Measurements from ENCODE around the gene SLC15A5.

Gene SLC15A5, protein sequence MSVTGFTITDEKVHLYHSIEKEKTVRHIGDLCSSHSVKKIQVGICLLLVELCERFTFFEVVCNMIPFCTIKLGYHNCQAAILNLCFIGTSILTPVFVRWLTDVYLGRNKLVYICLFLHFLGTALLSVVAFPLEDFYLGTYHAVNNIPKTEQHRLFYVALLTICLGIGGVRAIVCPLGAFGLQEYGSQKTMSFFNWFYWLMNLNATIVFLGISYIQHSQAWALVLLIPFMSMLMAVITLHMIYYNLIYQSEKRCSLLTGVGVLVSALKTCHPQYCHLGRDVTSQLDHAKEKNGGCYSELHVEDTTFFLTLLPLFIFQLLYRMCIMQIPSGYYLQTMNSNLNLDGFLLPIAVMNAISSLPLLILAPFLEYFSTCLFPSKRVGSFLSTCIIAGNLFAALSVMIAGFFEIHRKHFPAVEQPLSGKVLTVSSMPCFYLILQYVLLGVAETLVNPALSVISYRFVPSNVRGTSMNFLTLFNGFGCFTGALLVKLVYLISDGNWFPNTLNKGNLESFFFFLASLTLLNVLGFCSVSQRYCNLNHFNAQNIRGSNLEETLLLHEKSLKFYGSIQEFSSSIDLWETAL

DNA sequence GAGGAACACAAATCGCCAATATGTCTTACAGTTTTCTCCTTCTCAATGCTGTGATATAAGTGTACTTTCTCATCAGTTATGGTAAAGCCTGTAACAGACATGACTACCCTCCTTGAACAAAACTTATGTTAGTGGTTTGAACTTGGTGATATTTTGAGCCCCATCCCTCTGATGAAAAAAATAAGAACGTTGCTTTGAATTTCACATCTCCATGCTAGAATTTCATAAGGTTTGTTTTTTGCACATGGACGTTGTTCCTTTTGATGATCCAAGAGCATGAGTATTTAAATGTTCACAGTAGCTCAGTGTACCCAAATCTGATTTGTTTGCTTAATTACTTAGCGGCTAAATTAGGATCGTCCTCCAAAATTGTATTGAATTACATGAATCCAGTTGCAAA, at the start of gene SLC15A5:
Gene SLC15A5 (minus strand): TSS at position 101 of the 400 bp plus-strand sequence. CDS start 0 bp downstream, at position 101.
- no peak for DNase-seq (ENCODE audit: low read depth in 3 of 3, low spot score in 1 of 3)

DNA sequence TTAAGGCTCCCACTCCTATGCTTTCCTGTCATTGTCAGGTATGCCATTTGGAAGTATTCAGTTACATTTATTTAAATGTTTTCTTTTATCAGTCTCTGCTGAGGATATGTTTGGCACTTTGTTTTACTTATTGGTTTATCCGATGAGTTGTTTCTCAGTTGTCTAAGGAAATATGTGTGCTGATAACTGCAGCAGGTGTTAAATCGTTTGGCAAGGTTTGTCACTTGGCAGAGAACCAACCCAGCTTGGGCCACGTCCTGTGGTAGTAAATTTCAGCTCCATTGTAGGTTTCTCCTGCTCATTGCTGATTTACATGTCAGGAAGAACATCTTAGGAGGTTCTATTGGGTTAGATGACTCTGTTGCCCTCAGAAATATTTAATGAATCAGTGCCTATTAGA, 47.9 kb upstream of the SLC15A5 start:
- DNase-seq (ENCODE audit: low read depth in 3 of 3, low spot score in 1 of 3), result no peak

DNA sequence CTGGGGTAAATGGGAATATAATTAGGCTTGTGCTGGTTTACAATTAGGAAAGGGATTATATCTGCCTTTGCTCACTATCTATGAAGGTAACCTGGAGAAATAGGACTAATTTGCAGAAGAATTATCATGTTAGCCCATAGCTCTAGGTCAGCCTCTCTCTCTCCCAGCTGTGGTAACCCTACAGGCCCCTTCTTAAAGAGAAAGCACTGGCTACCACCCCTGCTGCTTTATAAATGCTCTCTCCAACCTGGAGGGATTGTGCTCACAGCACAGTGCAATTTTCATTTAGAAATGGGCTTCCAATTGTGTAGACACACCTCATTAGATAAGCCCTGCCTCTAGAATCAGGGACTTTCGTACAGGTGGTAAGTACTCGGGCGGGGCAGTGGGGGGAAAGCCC, 47.3 kb upstream of the SLC15A5 start:
- no peak for DNase-seq (ENCODE audit: low read depth in 3 of 3, low spot score in 1 of 3)

DNA sequence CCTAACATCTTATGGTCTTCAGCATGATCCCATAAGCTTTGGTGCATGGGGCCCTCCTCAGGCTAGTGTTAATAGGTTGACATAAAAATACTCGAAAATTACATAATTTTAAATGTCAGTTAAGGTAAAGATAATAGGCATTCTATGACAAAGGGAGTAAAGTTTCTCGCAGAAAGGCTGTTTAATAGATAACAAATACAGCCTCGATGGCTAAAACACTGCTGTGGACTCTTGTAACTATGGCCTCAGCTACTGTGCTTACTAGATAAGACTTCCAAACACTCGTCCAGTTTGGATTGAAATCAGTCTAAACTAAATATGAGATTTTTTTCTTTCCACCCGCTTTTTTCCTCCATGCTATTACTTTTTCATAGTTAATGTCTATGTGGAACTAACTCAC, 46.8 kb upstream of the SLC15A5 start:
- no peak for DNase-seq (ENCODE audit: low read depth in 3 of 3, low spot score in 1 of 3)

- no peak for DNase-seq (ENCODE audit: low read depth in 3 of 3, low spot score in 1 of 3)
Observed at GRCh38 chr12:16323638-16324037, 46.2 kb upstream of the SLC15A5 start.

- no peak for DNase-seq (ENCODE audit: low read depth in 3 of 3, low spot score in 1 of 3)
Observed at GRCh38 chr12:16323010-16323409, 45.5 kb upstream of the SLC15A5 start.

- DNase-seq (ENCODE audit: low read depth in 3 of 3, low spot score in 1 of 3), result no peak
Observed at GRCh38 chr12:16310934-16311333, 33.4 kb upstream of the SLC15A5 start.

DNA sequence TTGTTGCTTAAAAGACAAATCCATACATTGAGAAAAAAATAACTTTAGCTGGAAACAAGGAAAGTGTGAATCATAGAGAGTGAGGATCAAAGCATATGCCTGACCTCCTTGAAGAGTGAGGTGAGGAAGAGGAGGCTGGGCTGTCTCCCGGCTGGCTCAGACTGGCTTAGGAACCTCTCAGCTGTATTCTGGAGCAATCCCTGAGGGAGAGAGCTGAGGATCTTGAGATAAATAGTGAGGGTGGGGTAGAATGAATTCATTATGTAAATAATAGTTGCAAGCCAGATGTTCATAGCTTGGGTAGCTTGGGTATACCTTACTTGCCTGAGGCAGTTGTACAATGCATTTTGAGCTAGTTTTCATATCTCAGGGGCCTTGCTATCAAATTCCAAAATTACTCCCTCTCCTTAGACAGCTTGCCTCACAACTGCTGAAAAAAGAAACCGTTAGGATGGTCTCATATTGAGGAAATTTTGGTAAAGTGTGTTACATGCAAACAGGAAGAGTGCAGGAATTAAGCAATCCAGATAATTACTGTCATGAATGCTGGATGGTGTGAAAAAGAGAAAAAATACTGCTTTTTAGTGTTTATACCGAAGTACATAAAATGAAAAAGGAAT, 30.5 kb upstream of the SLC15A5 start:
- DNase-seq (ENCODE audit: low read depth in 3 of 3, low spot score in 1 of 3), result no peak

GRCh38 chr12:16303939-16304338, 26.5 kb upstream of the SLC15A5 start:
- DNase-seq (ENCODE audit: low read depth in 3 of 3, low spot score in 1 of 3), result no peak

GRCh38 chr12:16300736-16301135, 23.3 kb upstream of the SLC15A5 start:
- no peak for DNase-seq (ENCODE audit: low read depth in 3 of 3, low spot score in 1 of 3)

GRCh38 chr12:16300122-16300521, 22.6 kb upstream of the SLC15A5 start:
- no peak for DNase-seq (ENCODE audit: low read depth in 3 of 3, low spot score in 1 of 3)

GRCh38 chr12:16299403-16299802, 21.9 kb upstream of the SLC15A5 start:
- DNase-seq (ENCODE audit: low read depth in 3 of 3, low spot score in 1 of 3), result no peak

DNA sequence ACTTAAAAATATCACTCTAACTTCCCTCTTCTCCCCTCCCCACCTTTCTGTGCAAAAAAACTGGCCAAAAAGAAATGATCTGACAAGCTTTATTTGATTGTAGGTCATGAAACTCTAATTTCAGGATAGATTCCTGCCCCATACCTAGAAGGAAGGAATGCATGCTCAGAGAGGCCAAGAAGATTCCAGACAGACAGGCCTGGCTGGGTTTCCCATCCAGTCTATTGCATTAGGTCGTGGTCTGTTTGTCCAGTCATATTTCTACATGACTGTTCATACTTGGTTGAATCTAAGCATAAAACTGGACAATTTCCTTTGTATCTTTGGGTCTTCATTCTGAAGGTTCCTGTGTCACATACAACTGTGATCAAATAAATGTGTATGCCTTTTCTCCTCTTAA, 20.0 kb upstream of the SLC15A5 start:
- no peak for DNase-seq (ENCODE audit: low read depth in 3 of 3, low spot score in 1 of 3)

DNA sequence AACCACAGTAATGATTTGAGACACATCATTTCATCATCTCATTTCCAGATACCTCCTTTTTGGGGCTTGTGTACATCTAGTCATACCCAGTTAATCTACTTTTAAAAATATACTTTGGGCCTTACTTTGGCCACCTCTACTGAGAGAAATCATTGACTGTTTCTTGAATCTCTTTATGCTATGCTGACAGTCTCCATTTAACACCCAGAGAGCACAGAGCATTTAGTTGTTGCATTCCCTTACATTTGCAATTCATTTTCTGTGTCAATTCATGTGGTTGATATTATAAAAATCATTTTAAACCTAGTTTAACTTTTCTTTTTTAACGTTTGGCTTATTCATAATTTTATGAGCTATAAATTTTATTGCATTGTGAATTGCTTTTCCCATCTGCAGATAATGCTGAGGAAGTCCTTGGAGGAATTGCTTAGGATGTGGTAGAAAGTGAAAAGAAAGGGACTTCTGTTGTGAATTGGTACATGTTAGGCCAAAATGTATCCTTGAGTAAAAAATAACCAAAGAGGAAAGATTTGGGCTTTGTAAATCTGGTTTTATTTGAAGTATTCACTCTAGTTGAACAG, 17.0 kb upstream of the SLC15A5 start:
- no peak for DNase-seq (ENCODE audit: low read depth in 3 of 3, low spot score in 1 of 3)

GRCh38 chr12:16291032-16291431, 13.5 kb upstream of the SLC15A5 start:
- no peak for DNase-seq (ENCODE audit: low read depth in 3 of 3, low spot score in 1 of 3)

DNA sequence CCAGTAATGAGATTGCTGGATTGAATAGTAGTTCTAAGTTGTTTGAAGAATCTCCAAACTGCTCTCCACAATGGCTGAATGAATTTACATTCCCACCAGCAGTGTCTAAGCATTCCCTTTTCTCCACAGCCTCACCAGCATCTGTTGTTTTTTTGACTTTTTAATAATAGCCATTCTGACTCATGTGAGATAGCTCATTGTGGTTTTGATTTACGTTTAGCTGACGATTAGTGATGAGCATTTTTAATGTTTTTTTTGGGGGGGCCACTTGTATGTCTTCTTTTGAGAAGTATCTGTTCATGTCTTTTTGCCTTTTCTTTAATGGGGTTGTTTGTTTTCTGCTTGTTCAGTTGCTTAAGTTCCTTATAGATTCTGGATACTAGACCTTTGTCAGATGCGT, 8.1 kb upstream of the SLC15A5 start:
- no peak for DNase-seq (ENCODE audit: low read depth in 3 of 3, low spot score in 1 of 3)

DNA sequence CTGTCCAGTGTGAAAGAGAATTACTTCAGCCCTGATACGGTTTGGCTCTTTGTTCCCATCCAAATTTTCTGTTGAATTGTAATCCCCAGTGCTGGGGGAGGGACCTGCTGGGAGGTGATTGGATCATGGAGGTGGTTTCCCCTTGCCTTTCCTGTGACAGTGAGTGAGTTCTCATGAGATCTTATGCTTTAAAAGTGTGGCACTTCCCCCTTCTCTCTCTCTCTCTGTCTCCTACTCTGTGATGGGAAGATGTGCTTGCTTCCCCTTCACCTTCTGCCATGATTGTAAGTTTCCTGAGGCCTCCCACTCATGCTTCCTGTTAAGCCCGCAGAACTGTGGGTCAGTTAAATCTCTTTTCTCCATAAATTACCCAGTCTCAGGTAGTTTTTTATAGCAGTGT, 5.5 kb upstream of the SLC15A5 start:
- DNase-seq (ENCODE audit: low read depth in 3 of 3, low spot score in 1 of 3), result no peak

DNA sequence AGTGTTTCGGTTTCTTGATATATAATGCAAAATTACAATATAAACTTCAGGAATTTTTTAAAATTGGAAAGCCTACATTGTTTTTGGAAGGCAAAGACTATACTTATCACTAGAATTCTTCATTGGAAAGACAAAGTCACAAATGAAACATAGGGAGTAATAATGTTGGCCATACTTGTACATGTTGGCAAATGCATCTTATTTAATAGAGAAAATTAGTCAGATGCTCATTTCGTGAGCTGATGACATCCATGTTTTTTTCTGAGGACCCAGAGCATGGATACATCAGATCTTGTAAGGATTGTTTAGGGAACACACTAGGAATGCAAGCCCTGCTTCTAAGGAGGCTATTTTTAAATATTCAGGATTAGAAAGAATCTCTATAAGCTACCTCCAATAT, 4.6 kb upstream of the SLC15A5 start:
- DNase-seq (ENCODE audit: low read depth in 3 of 3, low spot score in 1 of 3), result no peak

DNA sequence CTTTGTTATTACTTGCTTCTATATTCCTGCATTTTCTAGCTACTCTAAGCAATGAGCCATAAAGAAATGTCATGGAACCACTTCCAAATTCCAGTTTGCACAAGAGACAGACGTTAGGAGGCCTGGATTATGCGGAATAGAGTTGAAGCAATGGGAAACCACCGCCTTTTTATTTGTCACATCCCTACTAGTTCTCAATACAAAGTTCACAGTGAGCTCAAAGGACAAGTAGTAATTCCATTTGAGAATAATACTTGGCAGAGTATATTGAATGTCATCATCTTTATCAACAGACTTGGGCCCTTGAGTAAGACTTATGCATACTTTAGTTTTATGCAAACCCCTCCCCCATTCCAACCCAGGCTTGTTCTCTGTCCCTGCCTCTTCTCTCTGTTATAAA, 3.7 kb upstream of the SLC15A5 start:
- no peak for DNase-seq (ENCODE audit: low read depth in 3 of 3, low spot score in 1 of 3)

DNA sequence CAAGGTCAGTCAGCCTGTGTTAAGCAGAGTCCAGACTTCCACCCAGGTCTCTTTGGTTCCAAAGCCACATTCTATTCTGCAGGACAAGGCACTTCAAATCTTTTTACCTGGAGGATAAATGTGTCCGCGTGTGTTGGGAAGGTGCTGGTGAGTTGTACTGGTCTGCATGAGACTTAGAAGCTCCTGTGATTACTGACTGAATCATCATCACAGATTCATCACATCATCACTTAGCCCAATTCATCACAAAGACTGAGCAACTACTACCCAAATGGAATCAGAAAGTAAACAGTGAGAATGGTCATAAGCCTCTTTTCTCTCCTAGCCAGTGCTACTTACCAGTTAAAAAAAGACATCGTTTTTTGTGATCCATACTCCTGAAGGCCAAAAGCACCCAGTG, 5.3 kb downstream of the SLC15A5 start:
- DNase-seq (ENCODE audit: low read depth in 3 of 3, low spot score in 1 of 3), result no peak

GRCh38 chr12:16271062-16271461, 6.4 kb downstream of the SLC15A5 start:
- DNase-seq (ENCODE audit: low read depth in 3 of 3, low spot score in 1 of 3), result no peak

- DNase-seq (ENCODE audit: low read depth in 3 of 3, low spot score in 1 of 3), result no peak
Observed at GRCh38 chr12:16269946-16270345, 7.5 kb downstream of the SLC15A5 start.

Data from stimulated activated CD4-positive, alpha-beta T cell treated with anti-CD3 and anti-CD28 coated beads, TNF-alpha, amount 100 ng/mL, for 1 hour (primary cell).